ENCODE measurements around the gene LIN9.
A peak's percentile ranks its signal among the peaks of the same experiment; 100 is the strongest.

The LIN9 gene, protein sequence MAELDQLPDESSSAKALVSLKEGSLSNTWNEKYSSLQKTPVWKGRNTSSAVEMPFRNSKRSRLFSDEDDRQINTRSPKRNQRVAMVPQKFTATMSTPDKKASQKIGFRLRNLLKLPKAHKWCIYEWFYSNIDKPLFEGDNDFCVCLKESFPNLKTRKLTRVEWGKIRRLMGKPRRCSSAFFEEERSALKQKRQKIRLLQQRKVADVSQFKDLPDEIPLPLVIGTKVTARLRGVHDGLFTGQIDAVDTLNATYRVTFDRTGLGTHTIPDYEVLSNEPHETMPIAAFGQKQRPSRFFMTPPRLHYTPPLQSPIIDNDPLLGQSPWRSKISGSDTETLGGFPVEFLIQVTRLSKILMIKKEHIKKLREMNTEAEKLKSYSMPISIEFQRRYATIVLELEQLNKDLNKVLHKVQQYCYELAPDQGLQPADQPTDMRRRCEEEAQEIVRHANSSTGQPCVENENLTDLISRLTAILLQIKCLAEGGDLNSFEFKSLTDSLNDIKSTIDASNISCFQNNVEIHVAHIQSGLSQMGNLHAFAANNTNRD

DNA sequence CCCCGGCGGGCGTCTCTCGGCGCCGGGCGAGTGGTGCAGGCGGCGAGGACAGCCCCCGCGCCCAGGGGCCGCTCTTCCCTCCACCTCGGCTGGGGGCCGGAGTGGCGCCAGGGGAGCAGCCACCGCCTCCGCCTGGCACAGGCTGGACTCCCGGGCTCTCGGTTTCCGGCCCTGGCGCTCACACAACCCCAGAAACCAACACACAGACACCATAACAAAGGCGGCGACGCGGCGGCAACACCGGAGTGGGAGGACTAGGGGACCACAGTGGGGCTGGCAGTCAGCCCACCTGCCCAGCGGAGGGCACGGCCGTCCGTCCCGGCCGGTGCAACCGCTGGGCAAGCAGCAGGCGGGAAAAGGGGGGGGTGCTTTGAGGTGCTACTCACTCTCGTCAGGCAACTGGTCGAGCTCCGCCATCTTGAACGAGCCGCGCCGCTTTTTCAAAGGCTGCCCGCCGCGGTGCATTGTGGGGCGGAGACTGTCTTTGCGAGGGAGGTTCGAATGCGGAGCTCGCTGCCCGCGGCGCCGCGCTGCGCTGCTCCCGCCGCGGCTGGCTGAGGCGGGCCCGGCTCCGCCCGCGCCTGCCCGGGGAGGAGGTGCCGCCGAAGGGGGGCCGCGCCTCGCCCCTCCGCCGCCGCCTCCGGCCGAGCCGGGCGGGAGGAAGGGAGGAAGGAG is at the start of gene LIN9:
Gene LIN9, minus strand, starts transcription at position 442 of the 675 bp plus-strand sequence. Its CDS starts 25 bp downstream, at position 417.
- Mint-ChIP-seq H3K4me3 (peak within 1 kb of the TSS; percentile 92 to 96 (median 94)), H3K4me1 (peaks cover 9% of the 10 kb centered on the region), H3K9me3 (no peaks in the 10 kb centered on the region), H3K27me3 (ENCODE audit: low read depth) (no peaks in the 10 kb centered on the region), H3K36me3 (ENCODE audit: low read depth) (no peaks in the 10 kb centered on the region), H3K27ac (peak within 1 kb of the TSS; percentile 53 to 90 (median 89))
- TF ChIP-seq, protein P1, sequence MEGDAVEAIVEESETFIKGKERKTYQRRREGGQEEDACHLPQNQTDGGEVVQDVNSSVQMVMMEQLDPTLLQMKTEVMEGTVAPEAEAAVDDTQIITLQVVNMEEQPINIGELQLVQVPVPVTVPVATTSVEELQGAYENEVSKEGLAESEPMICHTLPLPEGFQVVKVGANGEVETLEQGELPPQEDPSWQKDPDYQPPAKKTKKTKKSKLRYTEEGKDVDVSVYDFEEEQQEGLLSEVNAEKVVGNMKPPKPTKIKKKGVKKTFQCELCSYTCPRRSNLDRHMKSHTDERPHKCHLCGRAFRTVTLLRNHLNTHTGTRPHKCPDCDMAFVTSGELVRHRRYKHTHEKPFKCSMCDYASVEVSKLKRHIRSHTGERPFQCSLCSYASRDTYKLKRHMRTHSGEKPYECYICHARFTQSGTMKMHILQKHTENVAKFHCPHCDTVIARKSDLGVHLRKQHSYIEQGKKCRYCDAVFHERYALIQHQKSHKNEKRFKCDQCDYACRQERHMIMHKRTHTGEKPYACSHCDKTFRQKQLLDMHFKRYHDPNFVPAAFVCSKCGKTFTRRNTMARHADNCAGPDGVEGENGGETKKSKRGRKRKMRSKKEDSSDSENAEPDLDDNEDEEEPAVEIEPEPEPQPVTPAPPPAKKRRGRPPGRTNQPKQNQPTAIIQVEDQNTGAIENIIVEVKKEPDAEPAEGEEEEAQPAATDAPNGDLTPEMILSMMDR (IDR thresholded peaks at IDR 0.05; ENCODE audit: unreplicated experiment in 3 of 3): no peak

DNA sequence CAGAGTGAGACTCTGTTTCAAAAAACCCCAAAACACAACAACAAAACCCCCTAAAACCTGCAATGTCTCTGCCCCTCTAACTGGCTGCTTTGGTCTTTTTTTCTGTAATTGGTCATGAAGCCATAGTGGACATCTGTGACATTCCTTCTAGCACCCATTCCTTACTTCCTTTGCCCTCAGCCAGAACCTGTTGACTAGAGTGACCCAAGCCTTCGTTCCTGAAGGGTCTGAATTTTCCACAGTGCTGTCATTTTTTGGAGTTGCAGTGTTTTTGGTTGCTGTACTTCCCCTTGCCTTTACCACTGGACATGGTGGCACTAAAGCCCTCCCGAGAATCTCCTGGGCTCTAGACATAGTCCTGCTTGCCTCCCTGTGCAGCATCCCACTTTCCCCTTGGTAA is 48.5 kb upstream of the LIN9 start:
- H3K27me3 Mint-ChIP-seq (ENCODE audit: low read depth): no peaks in the 10 kb centered on the region
- H3K9me3 Mint-ChIP-seq: no peaks in the 10 kb centered on the region
- TF ChIP-seq, protein P1 (IDR thresholded peaks at IDR 0.05; ENCODE audit: unreplicated experiment in 3 of 3): no peak
- peaks cover 58% of the 10 kb centered on the region for H3K36me3 Mint-ChIP-seq (ENCODE audit: low read depth)
- peaks cover 40% of the 10 kb centered on the region for H3K4me1 Mint-ChIP-seq
- H3K27ac Mint-ChIP-seq: peak overlapping the region in 1 of 3 experiments; percentile 70
- no peak overlapping the region for H3K4me3 Mint-ChIP-seq

DNA sequence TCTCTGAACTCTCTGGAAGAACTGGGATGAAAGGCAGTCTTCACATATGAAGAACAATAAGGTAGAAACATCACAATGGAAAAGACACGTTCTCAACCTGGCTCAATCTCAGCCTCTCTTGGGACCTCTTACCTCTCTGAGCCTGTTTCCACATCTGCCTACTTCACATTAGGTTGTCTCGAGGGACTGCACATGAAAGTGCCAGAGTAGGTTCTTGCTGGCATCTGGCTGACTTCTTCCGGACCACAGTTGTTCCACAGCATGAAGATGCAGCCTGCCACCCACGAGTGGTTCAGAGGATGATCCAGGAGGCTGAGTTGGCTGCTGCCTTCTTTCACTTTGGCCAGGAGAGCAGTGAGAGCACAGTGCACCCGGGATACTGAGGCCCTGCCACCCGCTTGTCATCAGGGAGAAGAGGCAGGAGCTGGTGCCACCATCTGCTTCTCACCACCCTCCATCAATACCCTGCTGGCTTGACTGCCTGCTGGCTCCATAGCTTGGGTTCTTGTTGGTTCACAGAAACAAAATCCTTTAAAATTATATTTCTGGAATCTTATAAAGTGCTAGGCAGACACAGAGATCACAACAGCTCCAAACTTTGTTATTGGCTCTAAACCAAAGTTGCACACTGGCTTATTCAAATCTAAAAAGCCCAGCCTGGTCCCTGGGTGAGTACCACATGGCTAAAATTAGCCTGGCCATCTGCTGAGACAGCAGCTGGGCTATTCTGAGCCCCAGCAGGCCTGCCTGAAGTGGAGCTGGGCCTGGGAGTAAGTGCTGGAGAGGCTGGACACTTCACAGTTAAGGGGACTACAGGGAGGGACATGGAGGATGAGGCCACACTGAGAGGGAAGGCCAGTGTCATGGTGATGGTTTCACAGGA is 46.9 kb upstream of the LIN9 start:
- Mint-ChIP-seq H3K36me3 (ENCODE audit: low read depth) (peaks cover 43% of the 10 kb centered on the region), H3K4me3 (peak overlapping the region in 1 of 3 experiments; percentile 70), H3K27me3 (ENCODE audit: low read depth) (no peaks in the 10 kb centered on the region), H3K9me3 (no peaks in the 10 kb centered on the region), H3K4me1 (peaks cover 48% of the 10 kb centered on the region), H3K27ac (peak overlapping the region; percentile 70 to 72 (median 70))
- TF ChIP-seq, protein P1 (IDR thresholded peaks at IDR 0.05; ENCODE audit: unreplicated experiment in 3 of 3): no peak

DNA sequence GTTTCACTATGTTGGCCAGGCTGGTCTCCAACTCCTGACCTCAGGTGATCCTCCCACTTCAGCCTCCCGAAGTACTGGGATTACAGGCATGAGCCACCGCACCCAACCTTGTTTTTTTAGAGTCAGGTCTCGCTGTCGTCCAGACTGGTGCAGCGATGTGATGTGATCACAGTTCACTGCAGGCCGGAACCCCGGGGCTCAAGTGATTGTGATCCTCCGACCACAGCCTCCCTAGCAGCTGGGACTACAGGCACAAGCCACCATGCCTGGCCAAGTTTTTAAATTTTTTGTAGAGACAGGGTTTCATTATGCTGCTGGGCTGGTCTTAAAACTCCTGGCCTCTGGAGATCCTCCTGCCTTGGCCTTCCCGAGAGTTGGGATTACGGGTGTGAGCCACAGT is 46.1 kb upstream of the LIN9 start:
- Mint-ChIP-seq H3K27ac (peak overlapping the region in 2 of 3 experiments; percentile 54 to 70), H3K4me1 (peaks cover 55% of the 10 kb centered on the region), H3K27me3 (ENCODE audit: low read depth) (no peaks in the 10 kb centered on the region), H3K9me3 (no peaks in the 10 kb centered on the region), H3K4me3 (no peak overlapping the region), H3K36me3 (ENCODE audit: low read depth) (peaks cover 34% of the 10 kb centered on the region)
- TF ChIP-seq, protein P1 (IDR thresholded peaks at IDR 0.05; ENCODE audit: unreplicated experiment in 3 of 3): no peak

DNA sequence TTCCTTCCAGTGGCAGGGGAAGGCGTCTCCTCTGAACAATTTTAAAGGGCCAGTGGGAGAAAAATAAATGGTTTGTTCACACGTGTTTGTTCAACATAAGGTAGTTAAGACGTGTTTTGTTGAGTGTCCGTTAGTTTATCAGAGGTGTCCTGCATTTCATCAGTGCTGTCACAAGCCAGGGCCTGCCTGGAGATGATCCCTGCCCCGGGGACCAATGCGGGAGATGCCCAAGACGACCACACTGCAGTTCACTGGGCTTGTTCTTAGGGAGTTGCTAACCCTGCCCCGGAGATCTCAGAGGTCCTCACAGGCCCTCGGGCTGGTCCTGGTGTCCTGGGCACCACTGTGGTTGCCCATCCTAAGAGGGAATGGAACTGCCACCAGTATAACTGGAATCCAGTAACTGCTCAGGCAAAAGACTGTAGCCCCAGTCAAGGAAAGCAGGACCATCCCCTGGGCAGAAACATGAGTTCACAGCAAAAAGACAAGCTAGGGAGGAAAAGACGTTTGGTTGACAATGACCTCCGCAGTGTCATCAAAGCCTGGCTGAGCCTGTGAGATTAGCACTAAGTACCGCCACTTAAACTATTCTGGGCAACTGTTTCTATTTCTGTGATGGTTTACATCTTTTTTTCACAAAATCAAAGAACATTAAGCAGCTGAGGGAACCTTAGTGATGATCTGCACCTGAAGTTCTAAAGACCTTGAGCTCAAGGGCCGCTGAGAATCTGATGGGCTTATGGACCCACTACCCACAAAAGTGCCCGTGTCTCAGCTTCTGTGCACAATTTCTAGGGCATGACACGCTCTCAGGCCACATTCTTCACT is 44.9 kb upstream of the LIN9 start:
- Mint-ChIP-seq H3K4me1 (peaks cover 60% of the 10 kb centered on the region), H3K36me3 (ENCODE audit: low read depth) (peaks cover 25% of the 10 kb centered on the region), H3K27ac (peak overlapping the region; percentile 57 to 71 (median 69)), H3K27me3 (ENCODE audit: low read depth) (no peaks in the 10 kb centered on the region), H3K9me3 (no peaks in the 10 kb centered on the region), H3K4me3 (peak overlapping the region in 1 of 3 experiments; percentile 55)
- TF ChIP-seq, protein P1 (IDR thresholded peaks at IDR 0.05; ENCODE audit: unreplicated experiment in 3 of 3): no peak

All from nephron (organoid).